Liver (tissue), 9 donors: ENCODE data around the gene FNDC7. TPM values are rescaled to one million over a fixed set of nuclear protein-coding genes. Genes with fewer than 3 reads are reported as not detected.

Experiments
- DNase-seq: peaks from one replicate; pipeline ENCODE4 v3.0.0-alpha.2; 2017; ENCODE audit warnings: low spot score
- H3K27ac ChIP-seq, 2 donors: one replicate each; pipeline ENCODE4 v1.7.0; 2013; ENCODE audit warnings: inconsistent platforms in 2 of 2, low read length in 2 of 2, control low read depth in 1 of 2, low read depth in 1 of 2, mild to moderate bottlenecking in 1 of 2
- H3K27me3 ChIP-seq, 4 donors: one replicate each; pipeline versions ENCODE4 v1.6.1 to v1.7.0; 2013; ENCODE audit warnings: low read length in 3 of 4, inconsistent platforms in 1 of 4, mild to moderate bottlenecking in 1 of 4, moderate library complexity in 1 of 4; ENCODE audit not compliant: control insufficient read depth in 4 of 4, insufficient read depth in 4 of 4
- H3K36me3 ChIP-seq, 4 donors: one replicate each; pipeline versions ENCODE4 v1.6.1 to v1.7.0; 2013; ENCODE audit warnings: low read length in 3 of 4, mild to moderate bottlenecking in 3 of 4, low read depth in 1 of 4, moderate library complexity in 1 of 4; ENCODE audit not compliant: control insufficient read depth in 4 of 4, insufficient read depth in 3 of 4
- H3K4me1 ChIP-seq, 4 donors: one replicate each; pipeline versions ENCODE4 v1.6.1 to v1.7.0; 2013; ENCODE audit warnings: low read length in 3 of 4, mild to moderate bottlenecking in 3 of 4, moderate library complexity in 1 of 4; ENCODE audit not compliant: control insufficient read depth in 4 of 4, insufficient read depth in 4 of 4
- H3K4me3 ChIP-seq, 3 donors: one replicate each; pipeline versions ENCODE4 v1.6.1 to v1.7.0; 2013; ENCODE audit warnings: low read length in 3 of 3, control low read depth in 1 of 3, low read depth in 1 of 3, mild to moderate bottlenecking in 1 of 3
- H3K9ac ChIP-seq, 2 donors: one replicate each; pipeline ENCODE4 v1.7.0; 2013; ENCODE audit warnings: low read length in 2 of 2, mild to moderate bottlenecking in 2 of 2, moderate library complexity in 2 of 2, control low read depth in 1 of 2, low read depth in 1 of 2
- H3K9me3 ChIP-seq, 4 donors: one replicate each; pipeline versions ENCODE4 v1.6.1 to v1.7.0; 2013; ENCODE audit warnings: low read length in 3 of 4; ENCODE audit not compliant: control insufficient read depth in 4 of 4
- ATF3 ChIP-seq: IDR thresholded peaks from 2 replicates; pipeline ENCODE4 v1.6.1; 2016; ENCODE audit warnings: antibody characterized with exemption
- CTCF ChIP-seq: fragments of 150-350 bp; IDR thresholded peaks from 2 replicates; pipeline ENCODE4 v1.5.1; 2017; ENCODE audit warnings: improper control_type of control experiment, low read depth, low read length; ENCODE audit not compliant: missing input control
- EGR1 ChIP-seq, 2 donors: IDR thresholded peaks; 2 replicates each; pipeline ENCODE4 v1.6.1; 2016 to 2018; ENCODE audit warnings: antibody characterized with exemption in 2 of 2, low read depth in 2 of 2
- FOXA1 ChIP-seq: IDR thresholded peaks from 2 replicates; pipeline ENCODE4 v1.6.1; 2016; ENCODE audit warnings: antibody characterized with exemption
- FOXA2 ChIP-seq: IDR thresholded peaks from 2 replicates; pipeline ENCODE4 v1.6.1; 2016; ENCODE audit warnings: antibody characterized with exemption
- GABPA ChIP-seq, 2 donors: IDR thresholded peaks in 1 of 2; conservative IDR thresholded peaks in 1 of 2; 2 replicates each; pipeline ENCODE4 v1.6.1; 2016; ENCODE audit warnings: antibody characterized with exemption in 2 of 2, mild to moderate bottlenecking in 1 of 2, moderate library complexity in 1 of 2
- HNF4A ChIP-seq, 2 donors: conservative IDR thresholded peaks; 2 replicates each; pipeline ENCODE4 v1.6.1; 2016; ENCODE audit warnings: antibody characterized with exemption in 2 of 2, mild to moderate bottlenecking in 2 of 2
- HNF4G ChIP-seq: IDR thresholded peaks from 2 replicates; pipeline ENCODE4 v1.6.1; 2016; ENCODE audit warnings: antibody characterized with exemption
- JUND ChIP-seq, 2 donors: IDR thresholded peaks; 2 replicates each; pipeline ENCODE4 v1.6.1; 2016; ENCODE audit warnings: antibody characterized with exemption in 2 of 2
- MAX ChIP-seq: IDR thresholded peaks from 2 replicates; pipeline ENCODE4 v1.6.1; 2016; ENCODE audit warnings: antibody characterized with exemption
- NR2F2 ChIP-seq: IDR thresholded peaks from 2 replicates; pipeline ENCODE4 v1.6.1; 2016; ENCODE audit warnings: antibody characterized with exemption
- RAD21 ChIP-seq, 2 donors: IDR thresholded peaks; 2 replicates each; pipeline ENCODE4 v1.6.1; 2016; ENCODE audit warnings: antibody characterized with exemption in 2 of 2, mild to moderate bottlenecking in 2 of 2
- REST ChIP-seq: IDR thresholded peaks from 2 replicates; pipeline ENCODE4 v1.6.1; 2016; ENCODE audit warnings: antibody characterized with exemption, mild to moderate bottlenecking
- RXRA ChIP-seq, 2 donors: IDR thresholded peaks; 2 replicates each; pipeline ENCODE4 v1.6.1; 2017 to 2018; ENCODE audit warnings: antibody characterized with exemption in 2 of 2, mild to moderate bottlenecking in 1 of 2
- SP1 ChIP-seq: IDR thresholded peaks from 2 replicates; pipeline ENCODE4 v1.6.1; 2018; ENCODE audit warnings: antibody characterized with exemption, mild to moderate bottlenecking
- TAF1 ChIP-seq: conservative IDR thresholded peaks from 2 replicates; pipeline ENCODE4 v1.6.1; 2016; ENCODE audit warnings: antibody characterized with exemption, mild to moderate bottlenecking
- YY1 ChIP-seq: IDR thresholded peaks from 2 replicates; pipeline ENCODE4 v1.6.1; 2016; ENCODE audit warnings: antibody characterized with exemption, mild to moderate bottlenecking
- ZBTB33 ChIP-seq: IDR thresholded peaks from 2 replicates; pipeline ENCODE4 v1.6.1; 2016; ENCODE audit warnings: antibody characterized with exemption
- WGBS: extraction: QIAGEN DNeasy Blood & Tissue Kit; methylation state at CpG from one replicate; pipeline ENCODE4 v1.1.7; 2013; 5-methylcytosine and 5-hydroxymethylcytosine counted together
- polyA plus RNA-seq, 2 donors: library from polyadenylated mRNA; stranded (reverse) in 1 of 2; unstranded in 1 of 2; fragments of 200-250 nt in 1 of 2; fragments of >200 nt in 1 of 2; fragmentation: Nextera tagmentation in 1 of 2; extraction: Ambion mirVana in 1 of 2; gene quantifications; one replicate each; pipeline versions ENCODE4 v1.2.1 to v1.2.3, GENCODE V29; 2013 to 2015
- total RNA-seq, 2 donors: library from RNA; depleted of rRNA; stranded (reverse); fragments of >200 nt; gene quantifications; one replicate each; pipeline ENCODE4 v1.2.3, GENCODE V29; 2014
- donor health status: healthy.
- donor health status: healthy.
- donor health status: healthy.
- donor health status: healthy.
- donor health status: healthy.

FNDC7 gene
- total and polyA plus RNA-seq, 4 donors = not detected

- no peaks in the 10 kb centered on the region for H3K9me3 ChIP-seq
- H3K27me3 ChIP-seq = no peaks in the 10 kb centered on the region
- WGBS = 88% methylated on average over 4 of the region's 4 CpGs
- peaks cover 2 to 6% (median 5%) of the 10 kb centered on the region in 4 donors for H3K36me3 ChIP-seq
- peaks cover 0 to 5% (median 2%) of the 10 kb centered on the region in 4 donors for H3K4me1 ChIP-seq
- no peak for DNase-seq
- TF ChIP-seq ZBTB33 = no peak
- TF ChIP-seq HNF4A (conservative IDR thresholded peaks at IDR 0.05) = no peak
- TF ChIP-seq FOXA1 = no peak
- no peak for TF ChIP-seq MAX
- TF ChIP-seq CTCF = no peak
- no peak for TF ChIP-seq RAD21 (IDR thresholded peaks at IDR 0.05)
- no peak for TF ChIP-seq REST
- no peak for TF ChIP-seq RXRA (IDR thresholded peaks at IDR 0.05)
- TF ChIP-seq GABPA (IDR thresholded peaks at IDR 0.05 in 1 of 2, conservative IDR thresholded peaks at IDR 0.05 in 1 of 2) = no peak
- no peak for TF ChIP-seq YY1
- no peak for TF ChIP-seq EGR1 (IDR thresholded peaks at IDR 0.05; ENCODE audit: low read depth in 2 of 2)
- no peak for TF ChIP-seq HNF4G
- TF ChIP-seq TAF1 = no peak
- no peak for TF ChIP-seq FOXA2
- TF ChIP-seq SP1 = no peak
- TF ChIP-seq JUND (IDR thresholded peaks at IDR 0.05) = no peak
- no peak for TF ChIP-seq NR2F2
- TF ChIP-seq ATF3 = no peak
- H3K4me3 ChIP-seq = no peak overlapping the region
- H3K9ac ChIP-seq = no peak overlapping the region
- no peak overlapping the region for H3K27ac ChIP-seq
Observed at GRCh38 chr1:108749081-108749480, 36.4 kb downstream of the FNDC7 start.
